Esophagus squamous epithelium (tissue), 5 donors: ENCODE results near the gene SERPING1. TPM values are rescaled to one million over a fixed set of nuclear protein-coding genes. Genes with fewer than 3 reads are reported as not detected.

Experiments used
- DNase-seq: peaks from one replicate; lab custom pipeline; 2025; lab: John Stamatoyannopoulos, UW
- H3K27ac ChIP-seq, 4 donors: fragments of 200-600 bp; sonication (generic); one replicate each; pipeline ENCODE4 v1.5.1; 2016 to 2019; ENCODE audit warnings: mild to moderate bottlenecking in 1 of 4
- H3K27me3 ChIP-seq, 4 donors: fragments of 200-600 bp; sonication (generic); 1 replicate in 3 of 4; 2 replicates in 1 of 4; pipeline versions ENCODE4 v1.5.1 to v1.6.0; 2017 to 2021; ENCODE audit warnings: antibody characterized with exemption in 1 of 4
- H3K36me3 ChIP-seq, 3 donors: fragments of 200-600 bp; sonication (generic); one replicate each; pipeline ENCODE4 v1.5.1; 2016 to 2019
- H3K4me1 ChIP-seq, 3 donors: fragments of 200-600 bp; sonication (generic); one replicate each; pipeline ENCODE4 v1.5.1; 2017 to 2019
- H3K4me3 ChIP-seq, 4 donors: fragments of 200-600 bp; sonication (generic); 1 replicate in 3 of 4; 2 replicates in 1 of 4; pipeline ENCODE4 v1.5.1; 2016 to 2019; ENCODE audit warnings: mild to moderate bottlenecking in 2 of 4, moderate library complexity in 1 of 4
- H3K9me3 ChIP-seq, 3 donors: fragments of 200-600 bp; sonication (generic); one replicate each; pipeline ENCODE4 v1.5.1; 2016 to 2019
- CTCF ChIP-seq, 6 experiments: fragments of 450-650 bp in 4 of 6; fragments of 200-600 bp in 2 of 6; sonication (generic) in 2 of 6; IDR thresholded peaks; one replicate each; pipeline ENCODE4 v1.5.1; 2016 to 2019; ENCODE audit warnings: antibody characterized with exemption in 6 of 6, mild to moderate bottlenecking in 4 of 6, moderate library complexity in 4 of 6
- POLR2A ChIP-seq, 4 donors: fragments of 450-650 bp; IDR thresholded peaks; one replicate each; pipeline ENCODE4 v1.6.1; 2017; ENCODE audit warnings: antibody characterized with exemption in 4 of 4, mild to moderate bottlenecking in 4 of 4, moderate library complexity in 3 of 4
- WGBS, 2 donors: methylation state at CpG; one replicate each; pipeline ENCODE4 v1.1.5; 2018; 5-methylcytosine and 5-hydroxymethylcytosine counted together
- intact Hi-C: fragments of 100-400 bp; cut with DNase I; formaldehyde crosslinking; loops from one replicate; pipeline ENCODE4 v1.15.0; 2022
- total RNA-seq, 4 donors: library from RNA; depleted of rRNA; stranded (reverse); fragments of >200 nt; gene quantifications; one replicate each; pipeline ENCODE4 v1.1.0, GENCODE V29; 2016
- donor health status: DM: yes; HTN: yes; CAD: no.

Gene SERPING1
- total RNA-seq, 4 donors from 2014 or later: 9.6 to 376 (median 78.4) TPM

GRCh38 chr11:57644748-57645688 is 47.5 kb downstream of the SERPING1 start:
- Histone ChIP-seq H3K4me3 (no peak overlapping the region), H3K4me1 (peaks cover 36 to 72% (median 50%) of the 10 kb centered on the region in 3 donors), H3K36me3 (no peaks in the 10 kb centered on the region), H3K9me3 (no peaks in the 10 kb centered on the region), H3K27ac (peak overlapping the region in 3 of 4 donors; percentile 51 to 66 (median 52)), H3K27me3 (peaks cover 7 to 46% (median 14%) of the 10 kb centered on the region in 4 donors)
- intact Hi-C loops: loop anchor here (5.0 kb wide), 2 partner anchors 78 to 163 kb away; partner anchors contain the start of gene UBE2L6
- WGBS, 2 donors: 7 to 9% methylated on average over 12 to 15 of the region's 17 CpGs
- peak; percentile 66 to 92 (median 82) for TF ChIP-seq CTCF (IDR thresholded peaks at IDR 0.05)
- no peak for TF ChIP-seq POLR2A (IDR thresholded peaks at IDR 0.05)
- no peak for DNase-seq

DNA sequence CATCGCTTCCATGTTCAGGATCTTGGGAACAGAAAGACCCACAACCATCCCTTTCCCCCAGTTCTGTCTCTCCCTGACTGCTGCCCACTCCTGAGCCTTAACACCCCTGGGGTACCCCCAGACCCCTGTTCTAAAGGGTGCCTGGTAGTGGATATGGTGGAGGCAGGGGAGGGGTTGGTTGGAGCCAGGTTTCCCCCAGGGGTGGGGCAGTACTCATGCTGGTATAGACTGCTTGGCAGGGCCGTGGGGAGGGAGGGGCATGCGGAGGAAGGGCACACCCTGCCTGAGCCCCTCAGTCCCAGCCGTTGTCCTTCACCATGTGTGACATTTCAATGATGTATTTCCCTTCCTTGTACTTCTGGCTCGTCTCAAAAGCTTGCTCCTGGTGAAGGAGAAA is 48.2 kb downstream of the SERPING1 start:
- TF ChIP-seq CTCF (IDR thresholded peaks at IDR 0.05): no peak
- TF ChIP-seq POLR2A (IDR thresholded peaks at IDR 0.05): no peak
- WGBS, 2 donors: 19 to 21% methylated on average over 2 to 3 of the region's 5 CpGs
- intact Hi-C loops: loop anchor here (5.0 kb wide), 1 partner anchor 163 kb away; no protein-coding TSS in a partner anchor
- Histone ChIP-seq H3K4me3 (no peak overlapping the region), H3K27me3 (peaks cover 7 to 51% (median 14%) of the 10 kb centered on the region in 4 donors), H3K4me1 (peaks cover 36 to 70% (median 49%) of the 10 kb centered on the region in 3 donors), H3K27ac (peak overlapping the region in 3 of 4 donors; percentile 51 to 66 (median 52)), H3K36me3 (no peaks in the 10 kb centered on the region), H3K9me3 (no peaks in the 10 kb centered on the region)
- DNase-seq: no peak

DNA sequence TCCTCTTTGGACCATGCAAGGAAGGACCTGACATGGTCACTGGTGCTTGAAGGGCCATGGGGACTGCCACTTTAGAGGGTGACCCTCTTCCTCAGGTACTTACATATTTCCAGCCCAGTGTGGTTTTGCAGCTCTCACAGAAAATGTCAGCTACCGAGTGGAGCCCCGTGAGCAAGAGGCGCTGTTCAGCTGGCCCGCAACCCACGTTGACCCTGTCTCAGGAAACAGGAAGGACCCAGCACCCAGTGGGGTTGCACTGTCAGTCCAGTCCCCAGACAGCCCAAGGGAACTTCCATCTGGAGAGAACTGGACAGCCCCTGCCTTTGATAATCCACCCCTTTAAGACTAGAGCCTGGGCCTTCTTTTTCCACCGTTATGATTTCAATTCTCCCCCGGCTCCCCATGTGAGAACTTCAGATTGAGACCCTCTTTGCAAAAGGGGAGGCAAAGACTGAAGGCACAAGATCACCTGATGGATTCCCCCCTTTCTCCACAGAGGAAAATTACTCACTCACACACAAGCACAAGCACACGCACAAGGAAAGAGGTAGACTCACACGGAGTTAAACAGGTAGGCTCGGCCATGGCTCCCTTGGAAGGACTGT is 48.8 kb downstream of the SERPING1 start:
- Histone ChIP-seq H3K9me3 (no peaks in the 10 kb centered on the region), H3K36me3 (no peaks in the 10 kb centered on the region), H3K27me3 (peaks cover 7 to 57% (median 14%) of the 10 kb centered on the region in 4 donors), H3K4me1 (peaks cover 36 to 64% (median 49%) of the 10 kb centered on the region in 3 donors), H3K4me3 (no peak overlapping the region), H3K27ac (peak overlapping the region in 2 of 4 donors; percentile 52 to 66)
- DNase-seq: no peak
- WGBS, 2 donors: 25 to 38% methylated on average over 5 to 10 of the region's 10 CpGs
- TF ChIP-seq CTCF (IDR thresholded peaks at IDR 0.05): no peak
- no peak for TF ChIP-seq POLR2A (IDR thresholded peaks at IDR 0.05)
- intact Hi-C loops: loop anchor here (5.0 kb wide), 1 partner anchor 164 kb away; no protein-coding TSS in a partner anchor

- TF ChIP-seq CTCF (IDR thresholded peaks at IDR 0.05): no peak
- no peak for TF ChIP-seq POLR2A (IDR thresholded peaks at IDR 0.05)
- Histone ChIP-seq H3K4me1 (peaks cover 36 to 63% (median 49%) of the 10 kb centered on the region in 3 donors), H3K4me3 (peak overlapping the region in 1 of 4 donors; percentile 25), H3K36me3 (no peaks in the 10 kb centered on the region), H3K27ac (no peak overlapping the region), H3K27me3 (peaks cover 7 to 58% (median 14%) of the 10 kb centered on the region in 4 donors), H3K9me3 (no peaks in the 10 kb centered on the region)
- DNase-seq: no peak
- 3 to 8% methylated on average over 15 to 22 of the region's 23 CpGs for WGBS, 2 donors
- intact Hi-C loops: loop anchor here (5.0 kb wide), 1 partner anchor 165 kb away; no protein-coding TSS in a partner anchor
These were observed 49.4 kb downstream of the SERPING1 start for GRCh38 chr11:57646799-57647303.
